Measurements from ENCODE around the gene OR1D5.

GRCh38 chr17:3022197-3022596 is 41.2 kb downstream of the OR1D5 start:
- TF ChIP-seq, protein P1, sequence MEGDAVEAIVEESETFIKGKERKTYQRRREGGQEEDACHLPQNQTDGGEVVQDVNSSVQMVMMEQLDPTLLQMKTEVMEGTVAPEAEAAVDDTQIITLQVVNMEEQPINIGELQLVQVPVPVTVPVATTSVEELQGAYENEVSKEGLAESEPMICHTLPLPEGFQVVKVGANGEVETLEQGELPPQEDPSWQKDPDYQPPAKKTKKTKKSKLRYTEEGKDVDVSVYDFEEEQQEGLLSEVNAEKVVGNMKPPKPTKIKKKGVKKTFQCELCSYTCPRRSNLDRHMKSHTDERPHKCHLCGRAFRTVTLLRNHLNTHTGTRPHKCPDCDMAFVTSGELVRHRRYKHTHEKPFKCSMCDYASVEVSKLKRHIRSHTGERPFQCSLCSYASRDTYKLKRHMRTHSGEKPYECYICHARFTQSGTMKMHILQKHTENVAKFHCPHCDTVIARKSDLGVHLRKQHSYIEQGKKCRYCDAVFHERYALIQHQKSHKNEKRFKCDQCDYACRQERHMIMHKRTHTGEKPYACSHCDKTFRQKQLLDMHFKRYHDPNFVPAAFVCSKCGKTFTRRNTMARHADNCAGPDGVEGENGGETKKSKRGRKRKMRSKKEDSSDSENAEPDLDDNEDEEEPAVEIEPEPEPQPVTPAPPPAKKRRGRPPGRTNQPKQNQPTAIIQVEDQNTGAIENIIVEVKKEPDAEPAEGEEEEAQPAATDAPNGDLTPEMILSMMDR (IDR thresholded peaks at IDR 0.05; ENCODE audit: low read depth, low read length), result no peak
- no peak for TF ChIP-seq EZH2phosphoT487 (IDR thresholded peaks at IDR 0.05; ENCODE audit: low read depth)

Measured in OCI-LY3 (cell line).